Endodermal cell (in vitro differentiated cells): ENCODE measurements around the gene DPYSL4. TPM values are rescaled to one million over a fixed set of nuclear protein-coding genes. Genes with fewer than 3 reads are reported as not detected.

Experiments used
- DNase-seq: peaks from one replicate; pipeline ENCODE4 v3.0.0-alpha.2; 2017
- H3K27ac ChIP-seq: 2 replicates; pipeline ENCODE4 v1.5.1; 2013; ENCODE audit warnings: mild to moderate bottlenecking, low read depth, low read length, moderate library complexity
- H3K27me3 ChIP-seq: 2 replicates; pipeline ENCODE4 v1.6.1; 2013; ENCODE audit warnings: mild to moderate bottlenecking, low read length, moderate library complexity; ENCODE audit not compliant: insufficient read depth, control insufficient read depth, poor library complexity, severe bottlenecking
- H3K36me3 ChIP-seq: 2 replicates; pipeline ENCODE4 v1.7.0; 2013; ENCODE audit warnings: mild to moderate bottlenecking, low read length, moderate library complexity; ENCODE audit not compliant: control insufficient read depth, insufficient read depth
- H3K4me1 ChIP-seq: one replicate; pipeline ENCODE4 v1.7.0; 2013; ENCODE audit warnings: low read length; ENCODE audit not compliant: control insufficient read depth, insufficient read depth
- H3K4me3 ChIP-seq: 2 replicates; pipeline ENCODE4 v1.5.1; 2013; ENCODE audit warnings: mild to moderate bottlenecking, low read length, moderate library complexity
- H3K9ac ChIP-seq: 2 replicates; pipeline ENCODE4 v1.6.1; 2013; ENCODE audit warnings: mild to moderate bottlenecking, low read length, moderate library complexity; ENCODE audit not compliant: poor library complexity, severe bottlenecking; ENCODE audit errors: extremely low read depth
- H3K9me3 ChIP-seq: 2 replicates; pipeline ENCODE4 v1.6.1; 2013; ENCODE audit warnings: mild to moderate bottlenecking, low read length, moderate library complexity; ENCODE audit not compliant: control insufficient read depth
- H3K27ac Mint-ChIP-seq: 2 replicates; pipeline ENCODE4 v1.8.0; 2020; ENCODE audit warnings: mixed read lengths
- H3K27me3 Mint-ChIP-seq: 2 replicates; pipeline ENCODE4 v1.8.0; 2021; ENCODE audit warnings: mild to moderate bottlenecking, mixed read lengths; ENCODE audit not compliant: insufficient read depth
- H3K36me3 Mint-ChIP-seq: 2 replicates; pipeline ENCODE4 v1.8.0; 2020; ENCODE audit warnings: low read depth, mixed read lengths
- H3K4me1 Mint-ChIP-seq: 2 replicates; pipeline ENCODE4 v1.8.0; 2020; ENCODE audit warnings: mixed read lengths
- H3K4me3 Mint-ChIP-seq: 2 replicates; pipeline ENCODE4 v1.8.0; 2020; ENCODE audit warnings: mild to moderate bottlenecking, moderate library complexity, mixed read lengths
- H3K9me3 Mint-ChIP-seq: 2 replicates; pipeline ENCODE4 v1.8.0; 2020; ENCODE audit warnings: mild to moderate bottlenecking, mixed read lengths
- CTCF ChIP-seq: fragments of 200-600 bp; sonication (generic); conservative IDR thresholded peaks from 2 replicates; pipeline ENCODE4 v1.5.0; 2021; ENCODE audit warnings: antibody characterized with exemption, mild to moderate bottlenecking
- WGBS, 2 experiments: methylation state at CpG; one replicate each; pipeline versions ENCODE4 v1.1.5 to v1.1.7; 2013; ENCODE audit warnings: missing lambda C conversion rate in 2 of 2, mixed read lengths in 1 of 2; ENCODE audit not compliant: insufficient coverage in 1 of 2, insufficient read length in 1 of 2; 5-methylcytosine and 5-hydroxymethylcytosine counted together
- total RNA-seq, 2 donors: library from RNA; stranded (reverse); fragmentation: NEBNext Ultra II Directional in 1 of 2; extraction: Animal tissue kit (Norgen Biotek cat#: 25700) in 1 of 2; gene quantifications; 2 replicates in 1 of 2; 3 replicates in 1 of 2; pipeline ENCODE4 v1.2.1, GENCODE V29; 2021

The DPYSL4 gene
- total RNA-seq, 2 donors from 2014 or later: 5.1 to 13.5 TPM

- H3K9me3 Mint-ChIP-seq: no peaks in the 10 kb centered on the region
These were observed 10.7 kb downstream of the DPYSL4 start for GRCh38 chr10:132197271-132198067.

GRCh38 chr10:132198068-132198370, 11.3 kb downstream of the DPYSL4 start:
- no peak overlapping the region for H3K27ac ChIP-seq
- H3K36me3 ChIP-seq: no peaks in the 10 kb centered on the region
- Mint-ChIP-seq H3K4me1 (no peaks in the 10 kb centered on the region), H3K9me3 (no peaks in the 10 kb centered on the region), H3K36me3 (no peaks in the 10 kb centered on the region), H3K4me3 (no peak overlapping the region), H3K27ac (no peak overlapping the region), H3K27me3 (no peaks in the 10 kb centered on the region)
- TF ChIP-seq CTCF: no peak
- no peak overlapping the region for H3K4me3 ChIP-seq
- no peaks in the 10 kb centered on the region for H3K27me3 ChIP-seq
- WGBS, 2 experiments: 96% methylated on average over 3 of the region's 3 CpGs; no CpG with 5 or more reads in 1 of the 2 experiments
- no peak for DNase-seq
- H3K9me3 ChIP-seq: no peaks in the 10 kb centered on the region
- no peak overlapping the region for H3K9ac ChIP-seq
- no peaks in the 10 kb centered on the region for H3K4me1 ChIP-seq

More at GRCh38 chr10:132197271-132198067, 10.7 kb downstream of the DPYSL4 start:
- Mint-ChIP-seq H3K27ac (no peak overlapping the region), H3K4me1 (no peaks in the 10 kb centered on the region), H3K36me3 (no peaks in the 10 kb centered on the region), H3K4me3 (no peak overlapping the region), H3K27me3 (no peaks in the 10 kb centered on the region)
- Histone ChIP-seq H3K27me3 (no peaks in the 10 kb centered on the region), H3K4me1 (no peaks in the 10 kb centered on the region), H3K4me3 (no peak overlapping the region), H3K36me3 (no peaks in the 10 kb centered on the region), H3K27ac (no peak overlapping the region), H3K9ac (no peak overlapping the region), H3K9me3 (no peaks in the 10 kb centered on the region)
- WGBS, 2 experiments: 88 to 96% methylated on average over 15 to 25 of the region's 25 CpGs
- no peak for TF ChIP-seq CTCF
- no peak for DNase-seq

GRCh38 chr10:132198381-132199181, 11.8 kb downstream of the DPYSL4 start:
- Mint-ChIP-seq H3K27me3 (no peaks in the 10 kb centered on the region), H3K36me3 (no peaks in the 10 kb centered on the region), H3K27ac (no peak overlapping the region), H3K4me3 (no peak overlapping the region), H3K4me1 (no peaks in the 10 kb centered on the region), H3K9me3 (no peaks in the 10 kb centered on the region)
- Histone ChIP-seq H3K9me3 (no peaks in the 10 kb centered on the region), H3K4me3 (no peak overlapping the region), H3K36me3 (no peaks in the 10 kb centered on the region), H3K4me1 (no peaks in the 10 kb centered on the region), H3K9ac (no peak overlapping the region), H3K27ac (no peak overlapping the region), H3K27me3 (no peaks in the 10 kb centered on the region)
- DNase-seq: no peak
- no peak for TF ChIP-seq CTCF
- WGBS, 2 experiments: 92 to 95% methylated on average over 23 to 35 of the region's 35 CpGs
